Mammary microvascular endothelial cell (primary cell): ENCODE data around the gene KRTAP20-3. TPM values are rescaled to one million over a fixed set of nuclear protein-coding genes. Genes with fewer than 3 reads are reported as not detected.

Experiments
- total RNA-seq: library from RNA; depleted of rRNA; stranded (reverse); fragments of >200 nt; gene quantifications from 2 replicates; pipeline ENCODE4 v1.2.3, GENCODE V29; 2015

Gene KRTAP20-3
- not detected in 2 replicates for total RNA-seq

DNA sequence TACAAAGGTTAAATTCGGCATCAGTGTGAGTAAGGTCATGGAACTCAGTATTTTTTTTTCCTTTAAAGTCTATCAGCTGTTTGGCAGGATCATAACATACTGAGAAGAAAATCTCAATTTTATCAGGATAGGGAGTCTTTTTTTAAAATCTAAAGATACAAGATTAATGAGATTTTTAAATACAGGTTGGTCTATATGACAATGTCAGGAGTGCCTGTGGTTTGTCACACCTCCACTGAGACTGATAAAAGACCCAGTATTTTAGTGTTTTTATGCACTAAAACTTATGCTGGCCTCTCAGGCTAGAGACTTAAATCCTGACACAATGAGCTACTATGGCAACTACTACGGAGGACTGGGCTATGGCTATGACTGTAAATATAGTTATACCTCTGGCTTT is at the start of gene KRTAP20-3:
Gene KRTAP20-3 (plus strand): TSS at position 301 of the 400 bp plus-strand sequence.

DNA sequence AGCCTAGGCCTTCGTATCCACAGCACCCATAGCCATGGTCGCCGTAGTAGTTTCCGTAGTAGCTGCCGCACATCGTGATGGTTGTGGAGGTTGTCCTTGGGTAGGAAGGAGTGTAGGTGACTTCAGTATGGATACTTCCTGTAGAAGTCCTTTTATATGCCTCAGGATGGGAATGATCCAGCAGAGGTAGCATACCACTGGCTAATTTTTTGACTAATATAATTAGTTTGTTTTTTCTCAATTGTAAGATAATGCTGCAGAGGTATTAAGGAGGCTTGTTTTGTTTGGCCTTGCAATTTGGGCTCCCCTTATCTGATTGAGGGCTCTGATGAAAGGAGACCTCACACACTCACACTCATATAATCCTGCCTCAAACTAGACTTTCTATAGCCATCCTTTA is 43.9 kb upstream of the KRTAP20-3 start, which contains the start of gene KRTAP6-2:
Gene KRTAP6-2 (minus strand): TSS at position 101 of the 400 bp plus-strand sequence. CDS start 28 bp downstream, at position 73.

GRCh38 chr21:30600787-30601186 is 41.9 kb upstream of the KRTAP20-3 start, which contains the start of gene KRTAP22-1:
Gene KRTAP22-1, plus strand, starts transcription at chr21:30601087.

DNA sequence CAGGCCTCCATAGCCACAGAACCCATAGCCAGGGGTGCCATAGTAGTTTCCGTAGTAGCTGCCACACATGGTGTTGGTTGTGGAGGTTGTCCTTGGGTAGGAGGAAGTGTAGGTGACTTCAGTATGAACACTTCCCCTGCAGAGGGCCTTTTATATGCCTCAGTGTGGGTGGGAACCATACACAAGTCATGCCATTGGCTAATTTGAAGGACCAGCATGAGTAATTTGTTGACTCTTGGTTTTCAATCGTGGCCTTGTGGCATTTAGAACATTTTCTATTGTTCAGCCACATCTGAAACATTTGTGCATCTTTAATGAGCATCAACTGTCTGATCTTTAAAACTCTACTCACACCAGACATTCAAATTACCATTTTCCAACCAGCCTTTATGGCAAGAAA is 28.8 kb upstream of the KRTAP20-3 start, which contains the start of gene KRTAP6-1:
Gene KRTAP6-1 (minus strand): TSS at position 95 of the 400 bp plus-strand sequence. CDS start 26 bp downstream, at position 69.

GRCh38 chr21:30616125-30616524 is 26.5 kb upstream of the KRTAP20-3 start, which contains the start of gene KRTAP20-1:
Gene KRTAP20-1, plus strand, starts transcription at chr21:30616425. Its CDS starts 30 bp downstream, at chr21:30616455.

GRCh38 chr21:30620522-30620921 is 22.1 kb upstream of the KRTAP20-3 start, which contains the start of gene KRTAP20-4:
Gene KRTAP20-4, plus strand, starts transcription at chr21:30620627.

GRCh38 chr21:30634906-30635305 is 7.8 kb upstream of the KRTAP20-3 start, which contains the start of gene KRTAP20-2:
Gene KRTAP20-2, plus strand, starts transcription at chr21:30635206. Its CDS starts 58 bp downstream, at chr21:30635264.

Other genes starting within 250 kb of the KRTAP20-3 start
- gene KRTAP13-1, start 246.8 kb upstream of the KRTAP20-3 start, total RNA-seq: not detected in 2 replicates
- not detected in 2 replicates for gene KRTAP13-3, start 216.9 kb upstream of the KRTAP20-3 start, total RNA-seq
- not detected in 2 replicates for gene KRTAP13-4, start 212.6 kb upstream of the KRTAP20-3 start, total RNA-seq
- gene KRTAP15-1, start 202.6 kb upstream of the KRTAP20-3 start, total RNA-seq: not detected in 2 replicates
- not detected in 2 replicates for gene KRTAP19-1, start 162.5 kb upstream of the KRTAP20-3 start, total RNA-seq
- not detected in 2 replicates for gene KRTAP19-2, start 155.4 kb upstream of the KRTAP20-3 start, total RNA-seq
- gene KRTAP19-3, start 150.9 kb upstream of the KRTAP20-3 start, total RNA-seq: not detected in 2 replicates
- not detected in 2 replicates for gene KRTAP19-4, start 145.7 kb upstream of the KRTAP20-3 start, total RNA-seq
- not detected in 2 replicates for gene KRTAP19-5, start 140.7 kb upstream of the KRTAP20-3 start, total RNA-seq
- not detected in 2 replicates for gene KRTAP19-6, start 101.0 kb upstream of the KRTAP20-3 start, total RNA-seq
- not detected in 2 replicates for gene KRTAP19-7, start 81.5 kb upstream of the KRTAP20-3 start, total RNA-seq
- gene KRTAP22-2, start 52.5 kb upstream of the KRTAP20-3 start, total RNA-seq: not detected in 2 replicates
- not detected in 2 replicates for gene KRTAP6-3, start 50.4 kb upstream of the KRTAP20-3 start, total RNA-seq
- not detected in 2 replicates for gene KRTAP6-2, start 44.0 kb upstream of the KRTAP20-3 start, total RNA-seq
- gene KRTAP22-1, start 41.8 kb upstream of the KRTAP20-3 start, total RNA-seq: not detected in 2 replicates
- not detected in 2 replicates for gene KRTAP6-1, start 28.9 kb upstream of the KRTAP20-3 start, total RNA-seq
- gene KRTAP20-1, start 26.4 kb upstream of the KRTAP20-3 start, total RNA-seq: not detected in 2 replicates
- gene KRTAP20-4, start 22.2 kb upstream of the KRTAP20-3 start, total RNA-seq: not detected in 2 replicates
- not detected in 2 replicates for gene KRTAP20-2, start 7.7 kb upstream of the KRTAP20-3 start, total RNA-seq
- gene KRTAP21-3, start 75.9 kb downstream of the KRTAP20-3 start, total RNA-seq: not detected in 2 replicates
- not detected in 2 replicates for gene KRTAP21-2, start 104.4 kb downstream of the KRTAP20-3 start, total RNA-seq
- gene KRTAP21-1, start 112.6 kb downstream of the KRTAP20-3 start, total RNA-seq: not detected in 2 replicates
- gene KRTAP8-1, start 170.4 kb downstream of the KRTAP20-3 start, total RNA-seq: not detected in 2 replicates
- gene KRTAP7-1, start 186.9 kb downstream of the KRTAP20-3 start, total RNA-seq: not detected in 2 replicates
- not detected in 2 replicates for gene KRTAP11-1, start 238.7 kb downstream of the KRTAP20-3 start, total RNA-seq